Peyer's patch (tissue), 4 donors: ENCODE measurements around the gene TSPO.

Source experiments
- CTCF ChIP-seq, 6 experiments: fragments of 450-650 bp in 4 of 6; fragments of 200-600 bp in 2 of 6; sonication (generic) in 1 of 6; IDR thresholded peaks; one replicate each; pipeline ENCODE4 v1.5.1; 2017 to 2019; ENCODE audit warnings: antibody characterized with exemption in 6 of 6, mild to moderate bottlenecking in 3 of 6, moderate library complexity in 1 of 6
- POLR2A ChIP-seq, 2 donors: fragments of 450-650 bp; IDR thresholded peaks; one replicate each; pipeline ENCODE4 v1.5.1; 2017; ENCODE audit warnings: antibody characterized with exemption in 2 of 2, mild to moderate bottlenecking in 2 of 2, moderate library complexity in 2 of 2

DNA sequence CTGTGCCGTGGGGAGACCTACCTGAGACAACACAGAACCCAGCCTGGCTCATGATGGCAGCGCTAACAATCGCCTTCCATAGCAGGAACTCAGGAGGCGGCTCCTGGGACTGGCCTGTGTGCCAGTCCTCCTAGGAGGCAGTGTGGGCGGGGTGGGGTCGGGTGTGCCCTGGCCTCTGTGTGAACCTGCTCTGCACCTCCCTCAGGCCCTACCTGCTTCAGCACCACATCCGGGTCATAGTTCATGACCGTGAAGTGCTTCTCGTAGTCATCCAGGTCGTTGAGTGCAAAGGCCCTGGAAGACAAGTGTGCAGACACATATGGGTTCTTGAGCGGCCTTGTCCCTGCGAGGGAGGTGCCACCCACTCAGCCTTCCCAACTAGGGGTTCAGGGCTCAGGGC lies 20.2 kb downstream of the TSPO start:
- TF ChIP-seq CTCF (IDR thresholded peaks at IDR 0.05) (no peak), POLR2A (IDR thresholded peaks at IDR 0.05) (peak; percentile 14 to 70)
